ENCODE measurements around the gene UPK3A. TPM values are rescaled to one million over a fixed set of nuclear protein-coding genes. Genes with fewer than 3 reads are reported as not detected.

The UPK3A gene
- total and polyA plus RNA-seq, 2 of the 8 experiments (the other 6 are each of a cell fraction or from before 2014, with no cell fraction given): 0.35 to 1.7 TPM

DNA sequence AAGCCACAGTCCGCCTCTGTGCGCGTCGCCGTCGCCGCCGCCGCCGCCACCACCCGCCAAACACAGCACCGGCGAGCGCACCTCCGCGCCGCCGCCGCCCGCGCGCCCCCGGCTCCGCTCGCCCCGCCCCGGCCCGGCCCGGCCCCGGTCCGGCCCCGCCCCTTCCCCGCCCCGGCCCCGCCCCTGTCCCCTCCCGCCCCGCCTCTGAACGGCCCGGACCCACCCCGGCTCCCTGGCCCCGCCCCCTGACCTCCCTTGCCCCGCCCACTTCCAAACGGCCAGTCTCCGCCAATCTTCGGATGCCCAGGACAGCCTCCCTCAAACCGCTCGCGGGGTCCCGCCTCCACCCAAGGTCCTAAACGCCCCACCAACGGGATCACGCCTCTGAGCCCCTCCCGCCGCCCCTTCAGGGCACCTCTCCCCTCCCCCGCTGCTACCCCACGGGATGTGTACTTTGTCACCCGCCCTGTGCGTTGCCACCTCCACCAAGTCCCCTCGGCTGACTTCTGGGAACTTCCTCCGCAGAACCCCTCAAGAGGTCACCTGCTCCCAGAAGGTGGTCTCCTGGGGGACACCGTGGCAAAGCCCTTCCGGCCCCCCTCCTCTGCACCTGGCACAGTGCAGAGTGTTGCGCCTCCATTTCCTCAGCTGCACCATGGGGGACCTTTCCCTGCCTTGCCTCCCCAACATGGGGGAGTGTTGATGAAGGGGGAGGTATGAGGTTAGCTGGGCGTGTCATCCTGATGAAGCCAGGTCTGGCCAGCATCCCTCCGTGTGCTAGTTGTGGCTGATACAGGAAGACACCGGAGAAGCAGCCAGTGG is 43.7 kb upstream of the UPK3A start, which contains the start of gene KIAA0930 (continued):
- TF ChIP-seq KDM4A (IDR thresholded peaks at IDR 0.05; ENCODE audit: low read depth, low read length, severe bottlenecking) (peak; percentile 23), JUND (IDR thresholded peaks at IDR 0.05; ENCODE audit: low read length) (no peak), CEBPB (IDR thresholded peaks at IDR 0.05; ENCODE audit: low read depth, low read length) (no peak), YY1 (IDR thresholded peaks at IDR 0.05; ENCODE audit: low read depth, low read length) (no peak)
